CD4-positive, CD25-positive, alpha-beta regulatory T cell (primary cell): ENCODE measurements around the gene PKDREJ. TPM values are rescaled to one million over a fixed set of nuclear protein-coding genes. Genes with fewer than 3 reads are reported as not detected.

Experiments
- ATAC-seq, 2 donors: fragments of 150-1000 bp; cut with Tn5 transposase; one replicate each; pipeline ENCODE4 v1.10.0; 2021; ENCODE audit warnings: low read depth in 2 of 2, moderate number of reproducible peaks in 2 of 2, moderate library complexity in 1 of 2
- DNase-seq, 3 donors: peaks; one replicate each; pipeline versions ENCODE4 v3.0.0 to v3.0.0-alpha.2; 2012 to 2022; ENCODE audit warnings: mixed read lengths in 1 of 3
- H3K27ac ChIP-seq: one replicate; pipeline ENCODE4 v1.7.0; 2013; ENCODE audit warnings: mild to moderate bottlenecking, low read length; ENCODE audit not compliant: insufficient read depth, poor library complexity, severe bottlenecking
- H3K27me3 ChIP-seq: one replicate; pipeline ENCODE4 v1.7.0; 2013; ENCODE audit warnings: low read length; ENCODE audit not compliant: control insufficient read depth, insufficient read depth
- H3K36me3 ChIP-seq: one replicate; pipeline ENCODE4 v1.7.0; 2013; ENCODE audit warnings: mild to moderate bottlenecking, low read length, moderate library complexity; ENCODE audit not compliant: control insufficient read depth, insufficient read depth
- H3K4me1 ChIP-seq: 2 replicates; pipeline ENCODE4 v1.7.0; 2013; ENCODE audit warnings: mild to moderate bottlenecking, low read length; ENCODE audit not compliant: insufficient read depth, control insufficient read depth, poor library complexity, severe bottlenecking
- H3K4me3 ChIP-seq: one replicate; pipeline ENCODE4 v1.7.0; 2013; ENCODE audit warnings: low read depth, mild to moderate bottlenecking, low read length, moderate library complexity
- H3K9me3 ChIP-seq, 2 experiments: 1 replicate in 1 of 2; 2 replicates in 1 of 2; pipeline ENCODE4 v1.7.0; 2013; ENCODE audit warnings: low read length in 2 of 2, mild to moderate bottlenecking in 1 of 2, moderate library complexity in 1 of 2; ENCODE audit not compliant: control insufficient read depth in 2 of 2
- H3K27ac Mint-ChIP-seq, 3 donors: one replicate each; pipeline ENCODE4 v1.8.0; 2020 to 2022; ENCODE audit warnings: mild to moderate bottlenecking in 3 of 3, mixed read lengths in 3 of 3, moderate library complexity in 2 of 3
- H3K27me3 Mint-ChIP-seq: one replicate; pipeline ENCODE4 v1.8.0; 2022; ENCODE audit warnings: mild to moderate bottlenecking, mixed read lengths
- H3K36me3 Mint-ChIP-seq: one replicate; pipeline ENCODE4 v1.8.0; 2020; ENCODE audit warnings: mixed read lengths
- H3K4me1 Mint-ChIP-seq, 4 donors: one replicate each; pipeline ENCODE4 v1.8.0; 2020 to 2022; ENCODE audit warnings: mixed read lengths in 4 of 4, mild to moderate bottlenecking in 1 of 4
- H3K4me3 Mint-ChIP-seq, 4 donors: one replicate each; pipeline ENCODE4 v1.8.0; 2020 to 2022; ENCODE audit warnings: mild to moderate bottlenecking in 4 of 4, mixed read lengths in 4 of 4, moderate library complexity in 3 of 4
- H3K9me3 Mint-ChIP-seq, 7 donors: one replicate each; pipeline ENCODE4 v1.8.0; 2020 to 2022; ENCODE audit warnings: mixed read lengths in 7 of 7, mild to moderate bottlenecking in 3 of 7, moderate library complexity in 2 of 7
- polyA plus RNA-seq, 4 donors: library from polyadenylated mRNA; unstranded; fragments of 300-500 nt; fragmentation: Illumina TruSeq; gene quantifications; one replicate each; pipeline ENCODE4 v1.2.3, GENCODE V29; 2021
- total RNA-seq: library from RNA; stranded (reverse); gene quantifications from one replicate; pipeline ENCODE4 v1.2.3, GENCODE V29; 2022

The PKDREJ gene
- total and polyA plus RNA-seq, 5 donors from 2014 or later: 0.19 TPM; not detected in 4

GRCh38 chr22:46239261-46240048 is 23.7 kb downstream of the PKDREJ start:
- ATAC-seq (peak in 1 of 2 donors; percentile 25), DNase-seq (peak in 1 of 3 donors; percentile 33)
- Histone ChIP-seq H3K4me3 (no peak overlapping the region), H3K9me3 (no peaks in the 10 kb centered on the region), H3K27me3 (no peaks in the 10 kb centered on the region), H3K4me1 (peaks cover 7% of the 10 kb centered on the region), H3K36me3 (peaks cover 8% of the 10 kb centered on the region), H3K27ac (no peak overlapping the region)
- H3K27ac Mint-ChIP-seq: peak overlapping the region in 2 of 3 donors; percentile 38 to 79
- H3K4me3 Mint-ChIP-seq: peak overlapping the region in 1 of 4 donors; percentile 39
- no peaks in the 10 kb centered on the region for H3K27me3 Mint-ChIP-seq
- H3K9me3 Mint-ChIP-seq: peaks cover 0 to 1% (median 0%) of the 10 kb centered on the region in 7 donors
- H3K36me3 Mint-ChIP-seq: peaks cover 23% of the 10 kb centered on the region
- H3K4me1 Mint-ChIP-seq: peaks cover 0 to 10% (median 2%) of the 10 kb centered on the region in 4 donors

- Mint-ChIP-seq H3K27ac (peak overlapping the region in 1 of 3 donors; percentile 25), H3K27me3 (no peaks in the 10 kb centered on the region), H3K4me1 (peaks cover 0 to 10% (median 2%) of the 10 kb centered on the region in 4 donors), H3K9me3 (peaks cover 0 to 1% (median 0%) of the 10 kb centered on the region in 7 donors), H3K4me3 (no peak overlapping the region), H3K36me3 (peaks cover 23% of the 10 kb centered on the region)
- no peak overlapping the region for H3K4me3 ChIP-seq
- H3K4me1 ChIP-seq: peaks cover 7% of the 10 kb centered on the region
- no peak overlapping the region for H3K27ac ChIP-seq
- DNase-seq (no peak), ATAC-seq (no peak)
- H3K27me3 ChIP-seq: no peaks in the 10 kb centered on the region
- H3K36me3 ChIP-seq: peaks cover 4% of the 10 kb centered on the region
- H3K9me3 ChIP-seq: no peaks in the 10 kb centered on the region
These were observed 24.6 kb downstream of the PKDREJ start for GRCh38 chr22:46238541-46238940.

DNA sequence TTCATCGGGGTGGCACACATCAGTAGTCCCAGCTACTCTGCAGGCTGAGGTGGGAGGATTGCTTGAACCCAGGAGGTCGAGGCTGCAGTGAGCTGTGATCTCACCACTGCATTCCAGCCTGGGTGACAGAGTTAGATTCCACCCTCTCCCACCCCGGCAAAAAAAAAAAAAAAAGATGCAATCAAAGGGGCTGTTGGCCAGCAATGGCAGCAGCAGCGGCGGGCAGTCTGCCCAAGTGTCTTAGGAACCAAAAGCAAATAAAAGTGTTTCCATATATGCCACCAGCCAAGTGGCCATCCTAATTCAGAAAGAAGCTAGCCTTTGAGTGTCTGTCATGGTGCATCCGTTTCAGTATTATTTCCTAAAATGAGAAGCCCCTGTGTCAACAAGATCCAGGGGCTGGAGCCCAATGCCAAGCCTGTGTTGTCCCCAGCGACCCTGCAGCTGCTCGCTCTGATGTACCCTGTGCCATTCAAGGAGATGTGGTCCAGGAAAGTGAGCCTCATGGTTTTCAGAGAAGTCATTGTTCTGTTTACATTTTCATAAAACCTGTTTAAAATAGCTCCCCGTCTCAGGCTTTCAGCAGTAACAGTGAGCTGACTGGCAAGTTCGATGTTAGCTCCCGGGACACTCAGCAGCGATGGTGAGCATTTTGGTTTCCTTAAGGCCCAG is 25.6 kb downstream of the PKDREJ start:
- H3K9me3 ChIP-seq: no peaks in the 10 kb centered on the region
- Mint-ChIP-seq H3K9me3 (peaks cover 0 to 1% (median 0%) of the 10 kb centered on the region in 7 donors), H3K36me3 (peaks cover 23% of the 10 kb centered on the region), H3K27ac (no peak overlapping the region), H3K27me3 (no peaks in the 10 kb centered on the region), H3K4me3 (no peak overlapping the region), H3K4me1 (peaks cover 0 to 10% (median 2%) of the 10 kb centered on the region in 4 donors)
- H3K36me3 ChIP-seq: peaks cover 4% of the 10 kb centered on the region
- peaks cover 7% of the 10 kb centered on the region for H3K4me1 ChIP-seq
- H3K27me3 ChIP-seq: no peaks in the 10 kb centered on the region
- DNase-seq (no peak), ATAC-seq (no peak)
- H3K27ac ChIP-seq: no peak overlapping the region
- H3K4me3 ChIP-seq: no peak overlapping the region

- H3K4me3 Mint-ChIP-seq: no peak overlapping the region
- peaks cover 0 to 10% (median 2%) of the 10 kb centered on the region in 4 donors for H3K4me1 Mint-ChIP-seq
- Histone ChIP-seq H3K9me3 (no peaks in the 10 kb centered on the region), H3K36me3 (peaks cover 7% of the 10 kb centered on the region), H3K27me3 (no peaks in the 10 kb centered on the region), H3K4me1 (peaks cover 7% of the 10 kb centered on the region), H3K27ac (no peak overlapping the region), H3K4me3 (no peak overlapping the region)
- H3K36me3 Mint-ChIP-seq: peaks cover 23% of the 10 kb centered on the region
- ATAC-seq: no peak
- peaks cover 0 to 1% (median 0%) of the 10 kb centered on the region in 7 donors for H3K9me3 Mint-ChIP-seq
- H3K27ac Mint-ChIP-seq: no peak overlapping the region
- no peak for DNase-seq
- no peaks in the 10 kb centered on the region for H3K27me3 Mint-ChIP-seq
These were observed 28.2 kb downstream of the PKDREJ start for GRCh38 chr22:46234969-46235368.

GRCh38 chr22:46233231-46233630 is 29.9 kb downstream of the PKDREJ start:
- Mint-ChIP-seq H3K27me3 (no peaks in the 10 kb centered on the region), H3K4me1 (no peaks in the 10 kb centered on the region), H3K9me3 (peaks cover 0 to 1% (median 0%) of the 10 kb centered on the region in 7 donors), H3K36me3 (peaks cover 22% of the 10 kb centered on the region), H3K4me3 (no peak overlapping the region), H3K27ac (no peak overlapping the region)
- no peaks in the 10 kb centered on the region for H3K27me3 ChIP-seq
- peaks cover 7% of the 10 kb centered on the region for H3K36me3 ChIP-seq
- ATAC-seq (no peak), DNase-seq (no peak)
- H3K9me3 ChIP-seq: no peaks in the 10 kb centered on the region
- H3K27ac ChIP-seq: no peak overlapping the region
- no peaks in the 10 kb centered on the region for H3K4me1 ChIP-seq
- no peak overlapping the region for H3K4me3 ChIP-seq

GRCh38 chr22:46230262-46230901 is 32.8 kb downstream of the PKDREJ start:
- Mint-ChIP-seq H3K27ac (no peak overlapping the region), H3K36me3 (peaks cover 10% of the 10 kb centered on the region), H3K4me3 (no peak overlapping the region), H3K27me3 (no peaks in the 10 kb centered on the region), H3K9me3 (peaks cover 0 to 2% (median 0%) of the 10 kb centered on the region in 7 donors), H3K4me1 (no peaks in the 10 kb centered on the region)
- H3K27ac ChIP-seq: no peak overlapping the region
- H3K4me1 ChIP-seq: no peaks in the 10 kb centered on the region
- H3K36me3 ChIP-seq: peaks cover 7% of the 10 kb centered on the region
- DNase-seq: no peak
- no peak for ATAC-seq
- H3K27me3 ChIP-seq: no peaks in the 10 kb centered on the region
- no peaks in the 10 kb centered on the region for H3K9me3 ChIP-seq
- H3K4me3 ChIP-seq: no peak overlapping the region

DNA sequence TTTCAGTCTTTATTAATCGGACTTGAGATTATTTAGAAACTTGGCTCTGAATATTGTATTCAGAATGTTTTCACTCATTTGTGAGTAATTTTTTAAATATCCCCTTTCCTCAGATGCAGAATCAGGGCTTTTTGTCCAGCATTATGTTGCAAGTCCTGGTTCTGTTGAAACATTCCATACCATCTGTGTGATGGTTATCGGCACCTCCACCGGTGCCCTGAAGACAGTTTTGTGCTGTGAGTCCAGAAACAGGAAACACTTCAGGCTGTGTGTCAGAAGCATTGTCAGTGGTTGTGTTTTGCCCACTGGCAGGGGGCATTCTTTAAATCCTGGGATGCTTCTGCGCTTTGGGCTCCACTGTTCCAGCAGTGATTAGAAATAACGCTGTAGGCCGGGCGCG is 33.4 kb downstream of the PKDREJ start:
- H3K27me3 Mint-ChIP-seq: no peaks in the 10 kb centered on the region
- Histone ChIP-seq H3K4me3 (no peak overlapping the region), H3K27me3 (no peaks in the 10 kb centered on the region), H3K27ac (no peak overlapping the region), H3K9me3 (no peaks in the 10 kb centered on the region), H3K36me3 (peaks cover 3% of the 10 kb centered on the region), H3K4me1 (no peaks in the 10 kb centered on the region)
- H3K27ac Mint-ChIP-seq: no peak overlapping the region
- peaks cover 5% of the 10 kb centered on the region for H3K36me3 Mint-ChIP-seq
- no peak for ATAC-seq
- no peak overlapping the region for H3K4me3 Mint-ChIP-seq
- DNase-seq: no peak
- H3K9me3 Mint-ChIP-seq: peaks cover 0 to 2% (median 0%) of the 10 kb centered on the region in 7 donors
- H3K4me1 Mint-ChIP-seq: no peaks in the 10 kb centered on the region
